ENCODE results near the gene ZAR1L. TPM values are rescaled to one million over a fixed set of nuclear protein-coding genes. Genes with fewer than 3 reads are reported as not detected.

ZAR1L gene
- total RNA-seq, 1 experiment from 2014 or later = not detected

DNA sequence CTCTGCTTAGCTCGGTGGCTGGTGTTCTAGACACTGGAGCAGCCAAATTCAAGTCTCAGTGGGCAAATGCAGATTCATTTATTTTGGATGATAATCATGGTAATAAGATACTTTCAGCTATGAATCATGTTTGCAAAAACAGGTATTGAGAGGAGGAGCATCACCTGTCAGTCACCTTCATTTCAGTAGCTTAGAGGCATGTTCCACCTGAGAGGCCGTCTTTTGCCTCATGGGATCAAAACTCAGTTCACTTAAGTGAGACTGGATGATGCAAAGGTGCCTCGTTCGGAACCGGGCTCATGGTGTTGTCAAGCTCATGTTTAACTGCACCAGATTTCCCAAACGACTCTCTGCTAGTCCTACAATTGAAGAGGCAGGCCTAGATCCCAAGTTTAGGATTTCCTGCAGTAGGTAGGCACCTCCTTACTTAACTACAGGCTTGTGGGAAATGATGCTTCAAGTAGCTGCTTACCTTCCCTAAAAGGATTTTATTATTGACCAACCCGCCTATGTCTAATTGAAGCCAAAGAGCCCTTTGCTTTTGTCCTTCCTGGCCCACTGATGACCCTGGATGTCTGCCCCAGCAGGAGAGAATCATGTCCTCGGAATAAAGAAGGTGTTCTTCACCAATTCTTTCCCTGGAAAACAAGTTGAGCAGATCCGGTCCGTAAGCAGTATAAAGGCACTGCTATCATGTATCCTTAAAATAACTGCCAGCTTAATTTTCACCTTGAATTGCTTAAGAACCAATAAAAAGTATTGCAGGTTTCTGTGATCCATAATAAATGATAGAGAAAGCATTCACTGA is 60.0 kb downstream of the ZAR1L start:
- Histone ChIP-seq H3K79me1 (ENCODE audit: insufficient read depth, low read depth, low read length, poor library complexity, severe bottlenecking) (no peaks in the 10 kb centered on the region), H2BK12ac (ENCODE audit: insufficient read length, low read depth, low read length) (no peak overlapping the region), H3K14ac (ENCODE audit: insufficient read depth, low read length) (no peak overlapping the region), H2AFZ (ENCODE audit: low read length) (no peak overlapping the region), H3T11ph (ENCODE audit: low read length) (no peak overlapping the region), H2BK120ac (ENCODE audit: low read depth, low read length, poor library complexity, severe bottlenecking) (no peak overlapping the region), H3K79me2 (ENCODE audit: insufficient read depth, low read length) (no peaks in the 10 kb centered on the region), H3K4me1 (ENCODE audit: insufficient read depth, low read length) (no peaks in the 10 kb centered on the region), H2BK15ac (ENCODE audit: low read depth, low read length) (no peak overlapping the region), H3K9me3 (ENCODE audit: control insufficient read depth, low read depth, low read length) (no peaks in the 10 kb centered on the region), H3K4me2 (ENCODE audit: insufficient read depth, insufficient read length, low read length) (no peak overlapping the region), H3K9ac (ENCODE audit: extremely low read depth, insufficient read length, low read length) (no peak overlapping the region), H4K5ac (ENCODE audit: insufficient read length, low read depth, low read length) (no peak overlapping the region), H3K18ac (ENCODE audit: insufficient read length, low read depth, low read length) (no peak overlapping the region), H3K23me2 (ENCODE audit: insufficient read length, low read depth, low read length, poor library complexity, severe bottlenecking) (no peaks in the 10 kb centered on the region), H4K91ac (ENCODE audit: insufficient read length, low read depth, low read length) (no peak overlapping the region), H4K20me1 (ENCODE audit: control insufficient read depth, insufficient read depth, insufficient read length) (no peaks in the 10 kb centered on the region), H2BK20ac (ENCODE audit: low read depth, low read length, poor library complexity, severe bottlenecking) (no peak overlapping the region), H3K27ac (ENCODE audit: insufficient read length, low read depth, low read length) (no peak overlapping the region), H2AK5ac (ENCODE audit: insufficient read length, low read length) (no peak overlapping the region), H2BK5ac (ENCODE audit: insufficient read length, low read length) (no peak overlapping the region), H3K4ac (ENCODE audit: low read depth, low read length) (no peak overlapping the region), H3K27me3 (ENCODE audit: insufficient read depth, low read length) (no peaks in the 10 kb centered on the region), H4K8ac (replicated peaks; ENCODE audit: insufficient read length, low read depth, low read length) (no peak overlapping the region), H3K23ac (ENCODE audit: insufficient read length, low read depth, low read length) (no peak overlapping the region), H3K56ac (ENCODE audit: insufficient read length, low read depth, low read length) (no peak overlapping the region)
- no peak for DNase-seq
- Mint-ChIP-seq H3K4me1 (no peaks in the 10 kb centered on the region), H3K9me3 (no peaks in the 10 kb centered on the region), H3K27ac (no peak overlapping the region), H3K27me3 (ENCODE audit: low read depth) (no peaks in the 10 kb centered on the region), H3K36me3 (ENCODE audit: insufficient read depth in 1 of 3, low read depth in 3 of 3) (peaks cover 0 to 2% (median 0%) of the 10 kb centered on the region in 3 experiments; a peak in 1 of 7 replicates), H3K4me3 (no peak overlapping the region)
- no CpG with 5 or more reads among the region's 10 CpGs for WGBS (ENCODE audit: extremely low coverage, insufficient read length, low lambda C conversion rate)
- no peak for TF ChIP-seq CTCF (conservative IDR thresholded peaks at IDR 0.05)
